ENCODE measurements around the gene DOK7.

DOK7 gene

GRCh38 chr4:3476341-3476747 is 13.2 kb downstream of the DOK7 start:
- Histone ChIP-seq H3K36me3 (replicated peaks) (no peaks in the 10 kb centered on the region), H3K27ac (no peak overlapping the region), H3K4me3 (ENCODE audit: low read depth, low read length) (no peak overlapping the region), H3K27me3 (replicated peaks) (peaks cover 3% of the 10 kb centered on the region)
- no peak for TF ChIP-seq CTCF (IDR thresholded peaks at IDR 0.05; ENCODE audit: low read depth, low read length, missing control alignments)
- in situ Hi-C loops (cut with HindIII; ENCODE audit: low pct_ligation_motif_present, low sequenced_read_pairs), result no loop called here
- DNase-seq, result no peak

- no peak overlapping the region for H3K4me3 ChIP-seq (ENCODE audit: low read depth, low read length)
- H3K27me3 ChIP-seq (replicated peaks), result peaks cover 3% of the 10 kb centered on the region
Measured at GRCh38 chr4:3476936-3477749, 14.0 kb downstream of the DOK7 start.

DNA sequence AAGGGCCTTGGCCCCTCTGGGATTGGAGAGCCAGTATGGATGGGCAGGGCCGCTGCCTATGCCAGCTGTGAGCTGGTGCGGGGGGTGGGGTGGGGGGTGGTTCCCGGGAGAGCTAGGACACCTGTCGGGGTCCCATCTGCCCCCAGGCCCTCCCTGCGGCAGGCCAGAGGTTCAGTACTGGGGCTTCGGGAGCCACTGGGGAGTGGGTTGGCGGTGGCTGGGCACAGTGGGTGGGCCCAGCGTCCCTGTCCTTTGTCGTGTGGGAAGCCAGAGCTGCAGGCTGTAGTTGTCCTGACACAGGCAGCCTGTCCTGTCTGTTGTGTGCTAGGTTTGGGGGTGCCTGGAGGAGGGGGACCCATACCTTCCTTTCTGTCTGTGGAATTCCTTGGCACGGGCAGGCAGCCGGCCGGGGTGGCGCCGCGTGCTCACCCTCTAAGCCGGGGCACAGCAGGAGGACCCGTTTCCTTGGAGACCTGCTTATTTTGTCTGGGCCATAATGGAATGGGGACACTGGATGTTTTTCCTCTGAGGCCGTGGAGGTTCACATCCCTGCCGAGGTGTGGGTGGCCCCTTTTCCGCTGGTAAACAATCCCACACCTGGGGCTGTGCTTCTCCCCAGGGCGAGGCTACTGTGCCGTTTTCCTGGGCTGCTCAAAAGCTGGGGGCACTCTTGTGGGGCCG is 14.8 kb downstream of the DOK7 start:
- no peak for TF ChIP-seq CTCF (IDR thresholded peaks at IDR 0.05; ENCODE audit: low read depth, low read length, missing control alignments)
- peaks cover 3% of the 10 kb centered on the region for H3K27me3 ChIP-seq (replicated peaks)
- in situ Hi-C loops (cut with HindIII; ENCODE audit: low pct_ligation_motif_present, low sequenced_read_pairs), result no loop called here
- H3K36me3 ChIP-seq (replicated peaks), result no peaks in the 10 kb centered on the region
- DNase-seq, result no peak
- H3K27ac ChIP-seq, result no peak overlapping the region
- H3K4me3 ChIP-seq (ENCODE audit: low read depth, low read length), result no peak overlapping the region

More at GRCh38 chr4:3476936-3477749, 14.0 kb downstream of the DOK7 start:
- in situ Hi-C loops (cut with HindIII; ENCODE audit: low pct_ligation_motif_present, low sequenced_read_pairs), result no loop called here
- no peak for TF ChIP-seq CTCF (IDR thresholded peaks at IDR 0.05; ENCODE audit: low read depth, low read length, missing control alignments)
- no peak for DNase-seq
- H3K36me3 ChIP-seq (replicated peaks), result no peaks in the 10 kb centered on the region
- no peak overlapping the region for H3K27ac ChIP-seq

- Histone ChIP-seq H3K4me3 (ENCODE audit: low read depth, low read length) (no peak overlapping the region), H3K27me3 (replicated peaks) (peaks cover 8% of the 10 kb centered on the region), H3K36me3 (replicated peaks) (no peaks in the 10 kb centered on the region), H3K27ac (no peak overlapping the region)
- TF ChIP-seq CTCF (IDR thresholded peaks at IDR 0.05; ENCODE audit: low read depth, low read length, missing control alignments), result no peak
- in situ Hi-C loops (cut with HindIII; ENCODE audit: low pct_ligation_motif_present, low sequenced_read_pairs), result no loop called here
- no peak for DNase-seq
Measured at GRCh38 chr4:3478446-3479357, 15.6 kb downstream of the DOK7 start.

DNA sequence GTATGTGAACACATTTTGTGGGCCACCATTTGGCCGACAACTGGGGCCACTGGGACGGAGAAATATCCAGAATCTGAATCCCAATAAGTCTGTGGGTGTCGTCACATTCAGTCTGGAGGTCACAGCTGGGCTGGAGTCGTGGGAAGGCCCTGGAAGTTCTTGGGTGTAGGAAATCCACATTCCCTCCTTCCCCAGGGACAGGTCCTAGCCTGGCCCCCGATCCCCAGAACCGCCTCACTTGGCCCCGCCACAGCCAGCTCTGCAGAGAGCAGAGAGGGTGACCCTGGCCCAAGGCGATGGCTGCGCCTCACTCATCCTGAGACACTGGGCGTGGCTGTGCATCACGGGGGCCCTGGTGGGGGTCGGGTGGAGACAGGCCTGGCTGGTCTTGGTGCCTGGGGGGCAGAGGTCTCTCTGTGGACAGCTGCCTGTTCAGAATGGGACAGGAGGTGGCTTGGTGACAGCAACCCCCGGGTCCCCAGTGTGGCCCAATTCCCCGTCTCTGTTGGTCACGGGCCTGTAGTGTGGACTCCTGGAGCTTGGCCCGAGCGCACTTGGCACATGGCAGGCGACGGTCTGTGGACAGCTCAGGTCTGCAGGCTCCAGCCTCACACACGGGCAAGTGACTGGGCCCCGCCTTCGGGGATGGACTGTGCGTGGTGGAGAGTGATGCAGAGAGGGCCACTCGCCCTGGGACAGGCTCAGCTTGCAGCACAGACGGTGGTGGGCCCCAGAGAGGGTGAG is 16.4 kb downstream of the DOK7 start:
- in situ Hi-C loops (cut with HindIII; ENCODE audit: low pct_ligation_motif_present, low sequenced_read_pairs), result no loop called here
- no peaks in the 10 kb centered on the region for H3K36me3 ChIP-seq (replicated peaks)
- DNase-seq, result no peak
- no peak overlapping the region for H3K4me3 ChIP-seq (ENCODE audit: low read depth, low read length)
- H3K27ac ChIP-seq, result no peak overlapping the region
- no peak for TF ChIP-seq CTCF (IDR thresholded peaks at IDR 0.05; ENCODE audit: low read depth, low read length, missing control alignments)
- peaks cover 16% of the 10 kb centered on the region for H3K27me3 ChIP-seq (replicated peaks)

Data from brain microvascular endothelial cell (primary cell).